ENCODE data around the gene KIF4A. TPM values are rescaled to one million over a fixed set of nuclear protein-coding genes. Genes with fewer than 3 reads are reported as not detected.

KIF4A gene
- total RNA-seq, 1 experiment from 2014 or later, result 40.3 TPM

DNA sequence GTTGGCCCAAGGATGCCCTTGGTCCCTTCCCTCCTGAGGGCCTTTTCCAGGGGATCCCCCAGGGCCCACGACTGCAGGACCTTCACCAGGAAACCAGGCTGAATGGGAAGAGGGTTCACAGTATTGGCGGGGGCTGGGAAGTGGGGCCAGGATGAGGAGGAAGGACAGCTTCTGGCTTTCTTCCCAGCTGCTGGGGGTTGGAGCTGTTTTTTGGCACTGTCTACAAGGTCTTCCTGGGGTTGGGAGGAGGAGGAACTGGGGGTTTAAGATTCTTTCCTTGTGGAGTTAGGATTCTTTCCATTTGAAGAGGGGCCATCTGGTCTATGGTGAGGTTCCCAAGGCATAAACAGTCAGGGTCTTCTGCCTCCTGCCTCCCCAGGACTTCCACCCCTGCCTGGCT, 64.8 kb downstream of the KIF4A start:
- no TSS peak for BruUV-seq (replicated peaks)
- H3K4me2 ChIP-seq (ENCODE audit: low read length), result no peak overlapping the region
- ChIA-PET RAD21 (ENCODE audit: low non-redundant PET in 1 of 2, low total read pairs in 2 of 2, uncharacterized antibody in 2 of 2, unreplicated experiment in 2 of 2) (no interaction called here), CTCF (no interaction called here), POLR2A (no interaction called here)
- TF ChIP-seq ELF1 (IDR thresholded peaks at IDR 0.05; ENCODE audit: borderline replicate concordance, low read depth), result no peak
- TF ChIP-seq EGR1 (IDR thresholded peaks at IDR 0.05; ENCODE audit: low read depth), result no peak
- no peak for TF ChIP-seq ZFX (IDR thresholded peaks at IDR 0.05)
- no peak for TF ChIP-seq EZH2 (IDR thresholded peaks at IDR 0.05)
- no peak for TF ChIP-seq EZH2phosphoT487 (IDR thresholded peaks at IDR 0.05; ENCODE audit: borderline replicate concordance)
- TF ChIP-seq POLR2AphosphoS5 (IDR thresholded peaks at IDR 0.05; ENCODE audit: low read depth, low read length), result no peak
- no peak for TF ChIP-seq RAD21 (IDR thresholded peaks at IDR 0.05; ENCODE audit: low read depth)
- TF ChIP-seq CEBPB (IDR thresholded peaks at IDR 0.05; ENCODE audit: low read depth), result no peak
- no peak for TF ChIP-seq POLR2A (IDR thresholded peaks at IDR 0.05; ENCODE audit: borderline replicate concordance, extremely low read depth, insufficient read depth, insufficient read length)
- TF ChIP-seq SRF (IDR thresholded peaks at IDR 0.05; ENCODE audit: low read depth), result no peak
- no peak for TF ChIP-seq TCF7L2 (IDR thresholded peaks at IDR 0.05; ENCODE audit: borderline replicate concordance, extremely low read depth, insufficient read depth, insufficient read length)
- no peak for TF ChIP-seq ATF3 (IDR thresholded peaks at IDR 0.05)
- no peak for TF ChIP-seq SP1 (IDR thresholded peaks at IDR 0.05; ENCODE audit: low read depth)
- no peak for TF ChIP-seq SIN3A (IDR thresholded peaks at IDR 0.05; ENCODE audit: low read depth)
- TF ChIP-seq CTCF (IDR thresholded peaks at IDR 0.05 in 2 of 3, conservative IDR thresholded peaks at IDR 0.05 in 1 of 3; ENCODE audit: borderline replicate concordance in 1 of 3, insufficient read depth in 1 of 3, low read depth in 2 of 3, low read length in 2 of 3), result no peak
- TF ChIP-seq REST (IDR thresholded peaks at IDR 0.05; ENCODE audit: low read depth), result no peak
- H3K4me3 ChIP-seq (replicated peaks in 1 of 2; ENCODE audit: low read depth in 1 of 2, low read length in 2 of 2), result no peak overlapping the region
- H3K4me1 ChIP-seq (ENCODE audit: control insufficient read depth in 1 of 2, insufficient read depth in 2 of 2, low read length in 2 of 2), result no peaks in the 10 kb centered on the region
- ATAC-seq, result no peak
- no peaks in the 10 kb centered on the region for H4K20me1 ChIP-seq (ENCODE audit: insufficient read depth)
- H3K36me3 ChIP-seq (ENCODE audit: control insufficient read depth in 1 of 2, insufficient read depth in 2 of 2, low read length in 2 of 2), result peaks cover 0 to 2% of the 10 kb centered on the region in 2 experiments; a peak in 3 of 4 replicates
- H3K9me2 ChIP-seq (ENCODE audit: insufficient read depth), result no peaks in the 10 kb centered on the region
- no peak overlapping the region for H2AFZ ChIP-seq (ENCODE audit: low read depth, low read length, poor library complexity, severe bottlenecking)
- intact Hi-C loops (cut with micrococcal nuclease), result no loop called here
- H3K79me2 ChIP-seq (ENCODE audit: insufficient read depth, low read length), result no peaks in the 10 kb centered on the region
- H3K9ac ChIP-seq (ENCODE audit: low read length), result no peak overlapping the region
- no peak for DNase-seq (ENCODE audit: low read depth, low spot score)
- H3K9me3 ChIP-seq (ENCODE audit: control insufficient read depth in 1 of 2, insufficient read depth in 1 of 2, low read depth in 1 of 2, low read length in 2 of 2), result no peaks in the 10 kb centered on the region
- H3K27ac ChIP-seq (ENCODE audit: low read depth, low read length), result no peak overlapping the region
- no peaks in the 10 kb centered on the region for H3K27me3 ChIP-seq (ENCODE audit: insufficient read depth, low read length)

Measured in HCT116 (cell line).